RCC 7860 (cell line): ENCODE data around the gene FOXJ3.
"Not testable (repeated sequence)": the region's sequence is repeated elsewhere in the genome, so short reads cannot be mapped to it uniquely, and the experiment has no call there.

Experiments
- DNase-seq: peaks from one replicate; pipeline ENCODE4 v3.0.0-alpha.2; 2015; ENCODE audit warnings: low spot score
- FAIRE-seq: peaks from 2 replicates; lab custom pipeline; 2012; peaks lifted over from hg19 to GRCh38; lab: Jason Lieb, UNC

Gene FOXJ3

GRCh38 chr1:42259059-42259738, 75.8 kb downstream of the FOXJ3 start:
- DNase-seq (no peak), FAIRE-seq (no peak)

GRCh38 chr1:42258218-42258617, 76.8 kb downstream of the FOXJ3 start:
- DNase-seq (no peak), FAIRE-seq (no peak)

GRCh38 chr1:42251042-42251441, 84.0 kb downstream of the FOXJ3 start:
- no peak for DNase-seq
- no peak for FAIRE-seq

GRCh38 chr1:42250164-42250563, 84.9 kb downstream of the FOXJ3 start:
- DNase-seq (no peak), FAIRE-seq (no peak)

- FAIRE-seq (no peak), DNase-seq (no peak)
Measured at GRCh38 chr1:42240966-42241755, 93.9 kb downstream of the FOXJ3 start.

- DNase-seq, result no peak
- FAIRE-seq, result no peak
Measured at GRCh38 chr1:42239555-42239954, 95.5 kb downstream of the FOXJ3 start.

- FAIRE-seq (no peak), DNase-seq (no peak)
Measured at GRCh38 chr1:42239041-42239440, 96.0 kb downstream of the FOXJ3 start.

GRCh38 chr1:42231253-42231652, 103.8 kb downstream of the FOXJ3 start:
- no peak for FAIRE-seq
- no peak for DNase-seq

GRCh38 chr1:42228938-42229337, 106.1 kb downstream of the FOXJ3 start:
- DNase-seq (no peak), FAIRE-seq (no peak)

GRCh38 chr1:42223036-42223435, 112.0 kb downstream of the FOXJ3 start:
- DNase-seq (no peak), FAIRE-seq (no peak)

- FAIRE-seq, result peak; percentile 84
- peak; percentile 71 for DNase-seq
Measured at GRCh38 chr1:42221952-42222606, 113.0 kb downstream of the FOXJ3 start.

- no peak for FAIRE-seq
- DNase-seq, result no peak
Measured at GRCh38 chr1:42221456-42221855, 113.6 kb downstream of the FOXJ3 start.

GRCh38 chr1:42219627-42220026, 115.4 kb downstream of the FOXJ3 start:
- no peak for DNase-seq
- FAIRE-seq, result no peak

GRCh38 chr1:42214447-42214871, 120.6 kb downstream of the FOXJ3 start:
- DNase-seq (no peak), FAIRE-seq (no peak)

- FAIRE-seq (no peak), DNase-seq (no peak)
Measured at GRCh38 chr1:42211224-42211623, 123.8 kb downstream of the FOXJ3 start.

GRCh38 chr1:42210421-42211133, 124.5 kb downstream of the FOXJ3 start:
- DNase-seq, result no peak

GRCh38 chr1:42209526-42210251, 125.3 kb downstream of the FOXJ3 start:
- no peak for FAIRE-seq
- no peak for DNase-seq

More at GRCh38 chr1:42210421-42211133, 124.5 kb downstream of the FOXJ3 start:
- FAIRE-seq, result no peak

- not testable (repeated sequence) for DNase-seq, FAIRE-seq
Measured at GRCh38 chr1:42206930-42207329, 128.1 kb downstream of the FOXJ3 start.

- FAIRE-seq, result no peak
Measured at GRCh38 chr1:42206164-42206563, 128.9 kb downstream of the FOXJ3 start.

GRCh38 chr1:42201986-42202385, 133.0 kb downstream of the FOXJ3 start:
- FAIRE-seq, result no peak

More at GRCh38 chr1:42206164-42206563, 128.9 kb downstream of the FOXJ3 start:
- DNase-seq, result no peak

More at GRCh38 chr1:42201986-42202385, 133.0 kb downstream of the FOXJ3 start:
- DNase-seq, result no peak
